ENCODE data around the gene ABLIM3. TPM values are rescaled to one million over a fixed set of nuclear protein-coding genes. Genes with fewer than 3 reads are reported as not detected.

The ABLIM3 gene
- total and polyA plus RNA-seq, 10 of the 15 experiments (the other 5 are each of a cell fraction or from before 2014, with no cell fraction given) = 0.03 TPM; not detected in 9

DNA sequence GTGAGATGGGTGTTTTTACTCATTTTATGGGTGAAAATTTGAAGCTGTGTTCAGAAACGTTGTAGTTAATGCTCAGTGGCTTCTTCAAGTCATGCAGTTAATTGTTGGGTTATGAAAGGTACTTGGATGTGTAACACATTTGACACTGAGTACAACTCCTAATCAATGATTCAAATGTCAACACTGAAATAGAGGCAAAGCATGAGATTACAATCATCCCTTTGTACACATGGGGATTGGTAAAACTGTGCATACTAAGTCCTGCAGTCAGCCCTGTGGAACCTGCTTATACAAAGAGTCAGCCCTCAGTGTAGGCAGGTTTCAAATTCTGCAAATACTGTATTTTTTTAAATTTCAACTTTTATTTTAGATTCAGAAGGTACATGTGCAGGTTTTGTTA is 3.3 kb downstream of the ABLIM3 start:
- ATAC-seq (no peak), DNase-seq (ENCODE audit: low read depth, low spot score) (no peak), FAIRE-seq (no peak)
- Histone ChIP-seq H3K79me2 (ENCODE audit: control insufficient read depth, insufficient read depth, low read length) (no peaks in the 10 kb centered on the region), H3K9me3 (replicated peaks; ENCODE audit: control insufficient read depth, insufficient read depth, low read length) (no peaks in the 10 kb centered on the region), H2AFZ (ENCODE audit: control insufficient read depth, low read depth, low read length) (no peak overlapping the region), H4K20me1 (ENCODE audit: control insufficient read depth, insufficient read depth) (no peaks in the 10 kb centered on the region), H3K36me3 (ENCODE audit: control insufficient read depth in 2 of 2, insufficient read depth in 2 of 2, low read length in 1 of 2) (no peaks in the 10 kb centered on the region), H3K27me3 (replicated peaks in 1 of 2; ENCODE audit: control insufficient read depth in 2 of 2, insufficient read depth in 2 of 2, low read length in 1 of 2) (peaks cover 2 to 5% of the 10 kb centered on the region in 2 experiments; a peak in 2 of 4 replicates), H3K4me3 (no peak overlapping the region), H3K4me2 (ENCODE audit: control insufficient read depth, insufficient read depth) (no peak overlapping the region), H3K27ac (ENCODE audit: control insufficient read depth, insufficient read depth) (no peak overlapping the region), H3K9ac (ENCODE audit: control insufficient read depth, insufficient read depth, low read length) (no peak overlapping the region), H3K4me1 (ENCODE audit: control insufficient read depth, insufficient read depth, low read length) (0 out of 2 replicates have a peak, but pooled peaks cover 3% of the 10 kb centered on the region)
- intact Hi-C loops (cut with micrococcal nuclease; ENCODE audit: unreplicated experiment) (loop anchor here (5.0 kb wide), 1 partner anchor 123 kb away; no protein-coding TSS in a partner anchor), in situ Hi-C loops (cut with MboI) (no loop called here)
- no TSS peak for BruUV-seq (replicated peaks)
- ChIA-PET POLR2A (no interaction called here), SMC1A (ENCODE audit: uncharacterized antibody, unreplicated experiment) (no interaction called here), CTCF (no interaction called here), RAD21 (ENCODE audit: unreplicated experiment) (no interaction called here)
- WGBS (ENCODE audit: insufficient coverage, insufficient replicate concordance, low lambda C conversion rate, missing lambda C conversion rate) = 0% methylated on average over 1 of the region's 1 CpG
- TF ChIP-seq CTCF (IDR thresholded peaks at IDR 0.05 in 2 of 3, conservative IDR thresholded peaks at IDR 0.05 in 1 of 3; ENCODE audit: control insufficient read depth in 2 of 3, extremely low read depth in 1 of 3, insufficient read depth in 1 of 3, low read depth in 3 of 3, low read length in 3 of 3) = no peak
- no peak for TF ChIP-seq FOXK2 (IDR thresholded peaks at IDR 0.05)

DNA sequence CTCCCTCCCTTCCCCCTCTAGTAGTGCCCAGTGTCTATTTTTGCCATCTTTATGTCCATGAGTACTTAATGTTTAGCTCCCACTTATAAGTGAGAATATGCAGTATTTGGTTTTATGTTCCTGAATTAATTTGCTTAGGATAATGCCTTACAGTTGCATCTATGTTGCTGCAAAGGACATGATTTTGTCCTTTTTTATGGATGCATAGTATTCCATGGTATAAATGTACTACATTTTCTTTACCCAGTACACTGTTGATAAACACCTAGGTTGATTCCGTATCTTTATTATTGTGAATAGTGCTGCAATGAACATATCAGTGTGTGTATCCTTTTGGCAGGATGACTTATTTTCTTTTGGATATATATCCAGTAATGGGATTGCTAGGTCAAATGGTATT is 3.8 kb downstream of the ABLIM3 start:
- BruUV-seq (replicated peaks) = no TSS peak
- in situ Hi-C loops (cut with MboI) = no loop called here

More for the DNA sequence above, 3.8 kb downstream of the ABLIM3 start:
- H3K9ac ChIP-seq (ENCODE audit: control insufficient read depth, insufficient read depth, low read length) = no peak overlapping the region
- ATAC-seq (no peak), FAIRE-seq (no peak), DNase-seq (ENCODE audit: low read depth, low spot score) (no peak)
- ChIA-PET POLR2A (no interaction called here), RAD21 (ENCODE audit: unreplicated experiment) (no interaction called here), SMC1A (ENCODE audit: uncharacterized antibody, unreplicated experiment) (no interaction called here), CTCF (no interaction called here)
- H3K27me3 ChIP-seq (replicated peaks in 1 of 2; ENCODE audit: control insufficient read depth in 2 of 2, insufficient read depth in 2 of 2, low read length in 1 of 2) = peaks cover 2 to 5% of the 10 kb centered on the region in 2 experiments; a peak in 2 of 4 replicates
- H2AFZ ChIP-seq (ENCODE audit: control insufficient read depth, low read depth, low read length) = no peak overlapping the region
- no peak overlapping the region for H3K4me2 ChIP-seq (ENCODE audit: control insufficient read depth, insufficient read depth)
- WGBS (ENCODE audit: insufficient coverage, insufficient replicate concordance, low lambda C conversion rate, missing lambda C conversion rate) = 0% methylated on average over 1 of the region's 1 CpG
- H3K9me3 ChIP-seq (replicated peaks; ENCODE audit: control insufficient read depth, insufficient read depth, low read length) = no peaks in the 10 kb centered on the region
- TF ChIP-seq, protein P1, sequence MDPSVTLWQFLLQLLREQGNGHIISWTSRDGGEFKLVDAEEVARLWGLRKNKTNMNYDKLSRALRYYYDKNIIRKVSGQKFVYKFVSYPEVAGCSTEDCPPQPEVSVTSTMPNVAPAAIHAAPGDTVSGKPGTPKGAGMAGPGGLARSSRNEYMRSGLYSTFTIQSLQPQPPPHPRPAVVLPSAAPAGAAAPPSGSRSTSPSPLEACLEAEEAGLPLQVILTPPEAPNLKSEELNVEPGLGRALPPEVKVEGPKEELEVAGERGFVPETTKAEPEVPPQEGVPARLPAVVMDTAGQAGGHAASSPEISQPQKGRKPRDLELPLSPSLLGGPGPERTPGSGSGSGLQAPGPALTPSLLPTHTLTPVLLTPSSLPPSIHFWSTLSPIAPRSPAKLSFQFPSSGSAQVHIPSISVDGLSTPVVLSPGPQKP (IDR thresholded peaks at IDR 0.05; ENCODE audit: low read depth, low read length) = no peak
- H3K79me2 ChIP-seq (ENCODE audit: control insufficient read depth, insufficient read depth, low read length) = no peaks in the 10 kb centered on the region
- H3K4me3 ChIP-seq = no peak overlapping the region
- no peak overlapping the region for H3K27ac ChIP-seq (ENCODE audit: control insufficient read depth, insufficient read depth)
- H3K36me3 ChIP-seq (ENCODE audit: control insufficient read depth in 2 of 2, insufficient read depth in 2 of 2, low read length in 1 of 2) = no peaks in the 10 kb centered on the region
- no peaks in the 10 kb centered on the region for H4K20me1 ChIP-seq (ENCODE audit: control insufficient read depth, insufficient read depth)
- H3K4me1 ChIP-seq (ENCODE audit: control insufficient read depth, insufficient read depth, low read length) = 0 out of 2 replicates have a peak, but pooled peaks cover 3% of the 10 kb centered on the region
- intact Hi-C loops (cut with micrococcal nuclease; ENCODE audit: unreplicated experiment) = no loop called here
